ENCODE data around the gene PIAS3. TPM values are rescaled to one million over a fixed set of nuclear protein-coding genes. Genes with fewer than 3 reads are reported as not detected.

PIAS3 gene
- total RNA-seq, 4 donors from 2014 or later = 16.9 to 22.8 (median 20.3) TPM

DNA sequence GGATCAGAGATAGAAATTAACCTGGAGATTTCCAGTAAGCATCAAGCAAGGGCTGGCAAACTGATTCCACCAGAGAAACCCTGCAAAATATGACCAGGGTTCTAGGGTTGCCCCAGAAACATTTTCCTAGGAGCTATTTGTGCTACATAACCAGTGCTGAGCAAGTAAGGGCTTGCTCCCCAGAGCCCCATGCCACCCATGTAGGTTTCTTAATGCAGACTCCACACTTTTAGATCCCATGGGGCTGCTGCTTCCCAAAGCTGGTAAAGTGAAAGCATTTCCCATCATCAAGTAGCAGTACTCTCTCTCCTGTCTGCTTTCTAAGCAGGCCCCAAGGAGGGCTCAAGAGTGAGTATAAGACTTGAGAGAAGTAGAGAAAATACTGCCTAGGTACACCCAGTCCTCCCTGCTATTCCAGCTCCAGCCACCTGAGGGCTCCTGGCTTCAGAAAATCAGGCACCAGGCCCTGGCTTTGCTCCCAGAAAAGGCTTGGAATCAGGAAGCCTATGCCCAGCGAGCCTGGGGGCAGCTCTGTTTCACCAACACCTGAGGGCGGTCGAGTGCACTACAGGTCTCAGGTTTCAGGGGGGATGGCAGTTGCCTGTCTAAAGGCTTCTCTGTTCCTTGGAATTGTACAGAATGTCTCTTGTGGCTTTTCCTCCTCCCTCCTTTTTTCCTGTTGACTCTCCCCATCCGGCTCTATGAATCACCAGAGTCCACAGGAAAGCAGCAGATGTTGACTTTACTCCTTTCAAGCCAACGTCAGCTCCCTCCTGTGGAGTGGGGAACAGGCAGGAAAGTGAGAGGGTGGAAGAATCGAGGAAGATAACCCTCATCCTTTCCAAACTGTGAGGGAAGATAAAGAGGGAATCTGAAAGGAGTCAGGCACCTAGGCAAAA lies 33.0 kb upstream of the PIAS3 start:
- Histone ChIP-seq H3K27me3 (no peaks in the 10 kb centered on the region), H3K36me3 (no peaks in the 10 kb centered on the region), H3K27ac (peak overlapping the region; percentile 75 to 96 (median 91)), H3K9me3 (no peaks in the 10 kb centered on the region), H3K4me1 (peaks cover 11 to 24% of the 10 kb centered on the region in 2 donors), H3K4me3 (replicated peaks in 1 of 3) (no peak overlapping the region)
- 1 to 2% methylated on average over 6 of the region's 6 CpGs for WGBS, 2 donors
- DNase-seq = peak; percentile 100
- TF ChIP-seq CTCF (IDR thresholded peaks at IDR 0.05) (peak; percentile 87 to 99 (median 97)), POLR2A (IDR thresholded peaks at IDR 0.05) (peak in 1 of 2 donors; percentile 71)
- intact Hi-C loops (cut with DNase I) = loop anchor here (5.0 kb wide), 1 partner anchor 120 kb away; no protein-coding TSS in a partner anchor

DNA sequence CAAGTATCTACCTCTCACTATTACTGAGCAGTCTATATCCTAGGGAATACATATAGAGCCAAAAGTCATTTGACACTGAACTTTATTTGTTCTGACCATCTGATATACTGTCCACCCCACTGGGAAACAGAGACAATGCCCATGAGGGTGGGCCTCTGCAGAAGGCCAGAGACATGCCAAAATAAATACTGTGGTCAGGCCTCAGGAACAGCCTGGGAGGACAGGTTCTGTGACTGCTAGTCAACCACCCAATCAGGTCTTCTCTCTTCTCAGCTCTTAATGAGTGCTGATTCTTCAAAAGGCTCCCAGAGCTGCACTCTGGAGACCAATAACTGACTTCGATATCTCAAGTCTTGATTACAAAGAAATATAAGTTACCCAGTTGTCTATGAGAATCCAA lies 32.3 kb upstream of the PIAS3 start:
- DNase-seq = peak in 1 of 2 donors; percentile 25
- Histone ChIP-seq H3K27ac (peak overlapping the region; percentile 75 to 96 (median 91)), H3K4me3 (replicated peaks in 1 of 3) (no peak overlapping the region), H3K36me3 (no peaks in the 10 kb centered on the region), H3K27me3 (no peaks in the 10 kb centered on the region), H3K9me3 (no peaks in the 10 kb centered on the region), H3K4me1 (peaks cover 11 to 24% of the 10 kb centered on the region in 2 donors)
- intact Hi-C loops (cut with DNase I) = loop anchor here (5.0 kb wide), 1 partner anchor 121 kb away; no protein-coding TSS in a partner anchor
- WGBS, 2 donors = 7 to 12% methylated on average over 1 of the region's 1 CpG
- TF ChIP-seq POLR2A (IDR thresholded peaks at IDR 0.05) = no peak
- TF ChIP-seq CTCF (IDR thresholded peaks at IDR 0.05) = no peak

DNA sequence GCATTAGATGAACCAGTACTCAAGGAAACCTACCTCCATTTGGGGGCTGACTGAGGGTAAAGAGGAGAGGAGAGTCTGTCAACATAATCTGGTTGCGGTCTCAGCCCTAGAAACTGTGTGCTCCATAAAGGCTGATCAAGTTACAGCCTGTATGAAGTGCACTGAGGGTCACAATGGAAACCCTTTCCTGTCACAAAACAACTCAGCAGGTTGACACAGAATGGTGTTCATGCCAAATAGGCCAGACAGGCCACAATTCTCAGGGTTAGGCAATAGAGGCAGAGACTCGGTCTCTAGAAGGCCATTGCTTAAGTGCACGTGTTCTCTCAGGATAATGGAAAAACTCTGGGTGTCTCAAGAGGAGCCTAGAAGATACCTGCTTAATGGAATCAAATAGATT lies 30.8 kb upstream of the PIAS3 start:
- no peak overlapping the region for H3K27ac ChIP-seq
- no peak for DNase-seq
- WGBS, 2 donors = 90 to 94% methylated on average over 3 of the region's 3 CpGs
- intact Hi-C loops (cut with DNase I) = loop anchor here (5.0 kb wide), 1 partner anchor 123 kb away; no protein-coding TSS in a partner anchor
- no peaks in the 10 kb centered on the region for H3K36me3 ChIP-seq
- no peaks in the 10 kb centered on the region for H3K9me3 ChIP-seq
- H3K27me3 ChIP-seq = no peaks in the 10 kb centered on the region
- TF ChIP-seq CTCF (IDR thresholded peaks at IDR 0.05) (no peak), POLR2A (IDR thresholded peaks at IDR 0.05) (no peak)
- peaks cover 15 to 30% of the 10 kb centered on the region in 2 donors for H3K4me1 ChIP-seq
- H3K4me3 ChIP-seq (replicated peaks in 1 of 3) = no peak overlapping the region

DNA sequence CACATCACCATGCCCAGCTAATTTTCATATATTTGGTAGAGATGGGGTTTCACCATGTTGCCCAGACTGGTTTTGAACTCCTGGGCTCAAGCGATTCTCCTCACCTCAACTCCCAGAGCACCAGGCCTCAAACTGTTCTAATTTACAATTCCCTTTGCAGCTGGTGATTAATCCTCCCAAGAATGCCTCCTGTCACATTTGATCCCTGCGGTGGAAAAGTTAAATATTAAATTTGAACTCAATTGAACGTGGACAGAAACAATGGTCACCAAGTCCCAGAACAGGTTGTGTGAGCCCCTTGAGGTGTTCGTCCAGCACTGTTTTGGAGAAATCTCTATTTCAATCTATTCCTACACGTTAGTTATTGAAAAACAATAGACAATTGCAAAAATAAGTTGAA lies 28.8 kb upstream of the PIAS3 start:
- Histone ChIP-seq H3K9me3 (no peaks in the 10 kb centered on the region), H3K4me1 (peaks cover 9 to 26% of the 10 kb centered on the region in 2 donors), H3K27me3 (no peaks in the 10 kb centered on the region), H3K27ac (no peak overlapping the region), H3K4me3 (replicated peaks in 1 of 3) (no peak overlapping the region), H3K36me3 (no peaks in the 10 kb centered on the region)
- WGBS, 2 donors = 63 to 74% methylated on average over 5 of the region's 5 CpGs
- DNase-seq = no peak
- TF ChIP-seq POLR2A (IDR thresholded peaks at IDR 0.05) (no peak), CTCF (IDR thresholded peaks at IDR 0.05) (no peak)
- intact Hi-C loops (cut with DNase I) = no loop called here

- no peak overlapping the region for H3K4me3 ChIP-seq (replicated peaks in 1 of 3)
- H3K36me3 ChIP-seq = no peaks in the 10 kb centered on the region
- H3K9me3 ChIP-seq = no peaks in the 10 kb centered on the region
- H3K27me3 ChIP-seq = no peaks in the 10 kb centered on the region
- no peak for DNase-seq
- no peak overlapping the region for H3K27ac ChIP-seq
- H3K4me1 ChIP-seq = peaks cover 3 to 19% of the 10 kb centered on the region in 2 donors
- 43 to 44% methylated on average over 8 of the region's 8 CpGs for WGBS, 2 donors
- TF ChIP-seq POLR2A (IDR thresholded peaks at IDR 0.05) (no peak), CTCF (IDR thresholded peaks at IDR 0.05) (no peak)
- intact Hi-C loops (cut with DNase I) = no loop called here
Measured at GRCh38 chr1:145886816-145887215, 27.9 kb upstream of the PIAS3 start.
